HepG2 (cell line): ENCODE results near the gene SNAPIN. TPM values are rescaled to one million over a fixed set of nuclear protein-coding genes. Genes with fewer than 3 reads are reported as not detected.
A peak's percentile ranks its signal among the peaks of the same experiment; 100 is the strongest.

Experiments
- EP300 ChIP-seq, 3 experiments: sonication (generic) in 1 of 3; formaldehyde crosslinking in 1 of 3; IDR thresholded peaks; 2 replicates each; pipeline versions ENCODE4 v1.5.1 to v1.6.1; 2011 to 2020; ENCODE audit warnings: low read depth in 2 of 3, low read length in 2 of 3, borderline replicate concordance in 1 of 3, improper control_type of control experiment in 1 of 3, mild to moderate bottlenecking in 1 of 3, missing genetic modification reagents in 1 of 3, moderate library complexity in 1 of 3
- ETV5 ChIP-seq: IDR thresholded peaks from 2 replicates; pipeline ENCODE4 v1.6.1; 2018; ENCODE audit warnings: missing biosample characterization, missing genetic modification reagents, inconsistent platforms, borderline replicate concordance
- FOXJ3 ChIP-seq: sonication (generic); formaldehyde crosslinking; IDR thresholded peaks from 2 replicates; pipeline ENCODE4 v1.4.0; 2020; ENCODE audit warnings: missing genetic modification reagents, mild to moderate bottlenecking, borderline replicate concordance
- FOXM1 ChIP-seq: sonication (generic); formaldehyde crosslinking; IDR thresholded peaks from 2 replicates; pipeline ENCODE4 v1.5.0; 2020; ENCODE audit warnings: missing genetic modification reagents
- HNRNPLL ChIP-seq: fragments of 200-400 bp; formaldehyde crosslinking; IDR thresholded peaks from 2 replicates; pipeline ENCODE4 v1.6.1; 2017; ENCODE audit warnings: mild to moderate bottlenecking, low read depth, low read length; ENCODE audit not compliant: poor library complexity, severe bottlenecking
- IRF1 ChIP-seq: sonication (generic); formaldehyde crosslinking; IDR thresholded peaks from 2 replicates; pipeline ENCODE4 v1.4.0; 2020; ENCODE audit warnings: low read depth, mild to moderate bottlenecking, missing genetic modification reagents
- JUND ChIP-seq: sonication (generic); formaldehyde crosslinking; IDR thresholded peaks from 2 replicates; pipeline ENCODE4 v1.8.0; 2022; ENCODE audit warnings: mild to moderate bottlenecking, missing genetic modification reagents
- NCOR1 ChIP-seq: fragments of 200-600 bp; sonication (generic); IDR thresholded peaks from 2 replicates; pipeline ENCODE4 v1.7.0; 2017; ENCODE audit warnings: antibody characterized with exemption, low read length, borderline replicate concordance
- NFKBIZ ChIP-seq: IDR thresholded peaks from 2 replicates; pipeline ENCODE4 v1.6.1; 2018; ENCODE audit warnings: missing genetic modification reagents, missing compliant biosample characterization
- NR2F1 ChIP-seq, 2 experiments: fragments of 450-650 bp in 1 of 2; formaldehyde crosslinking in 1 of 2; IDR thresholded peaks; 2 replicates each; pipeline versions ENCODE4 v1.5.0 to v1.6.1; 2016 to 2020; ENCODE audit warnings: mild to moderate bottlenecking in 1 of 2, missing compliant biosample characterization in 1 of 2, missing genetic modification reagents in 1 of 2, moderate library complexity in 1 of 2
- PHF8 ChIP-seq: sonication (generic); formaldehyde crosslinking; IDR thresholded peaks from 2 replicates; pipeline ENCODE4 v1.5.0; 2020; ENCODE audit warnings: missing genetic modification reagents
- PLRG1 ChIP-seq: fragments of 450-650 bp; conservative IDR thresholded peaks from 2 replicates; pipeline ENCODE4 v1.6.1; 2016
- POLR2A ChIP-seq, 2 experiments: IDR thresholded peaks; 2 replicates each; pipeline ENCODE4 v1.6.1; 2011; ENCODE audit warnings: low read depth in 2 of 2, low read length in 2 of 2, mild to moderate bottlenecking in 1 of 2, moderate library complexity in 1 of 2; ENCODE audit not compliant: insufficient read depth in 1 of 2
- SMAD9 ChIP-seq: sonication (generic); formaldehyde crosslinking; IDR thresholded peaks from 2 replicates; pipeline ENCODE4 v1.5.1; 2020; ENCODE audit warnings: mild to moderate bottlenecking, missing genetic modification reagents
- SMARCC2 ChIP-seq: fragments of 450-650 bp; IDR thresholded peaks from 2 replicates; pipeline ENCODE4 v1.6.1; 2017; ENCODE audit warnings: antibody characterized with exemption, mild to moderate bottlenecking
- SUZ12 ChIP-seq: fragments of 150-350 bp; IDR thresholded peaks from 2 replicates; pipeline ENCODE4 v1.6.1; 2014; ENCODE audit warnings: low read depth, low read length
- TBX2 ChIP-seq: sonication (generic); formaldehyde crosslinking; IDR thresholded peaks from 2 replicates; pipeline ENCODE4 v1.5.0; 2020; ENCODE audit warnings: missing genetic modification reagents, mild to moderate bottlenecking, borderline replicate concordance
- ZFP62 ChIP-seq: sonication (generic); formaldehyde crosslinking; IDR thresholded peaks from 2 replicates; pipeline ENCODE4 v1.4.0; 2020; ENCODE audit warnings: missing genetic modification reagents
- ZMAT3 ChIP-seq: sonication (generic); formaldehyde crosslinking; conservative IDR thresholded peaks from 2 replicates; pipeline ENCODE4 v1.7.0; 2021; ENCODE audit warnings: missing genetic modification reagents
- ZNF121 ChIP-seq: sonication (generic); formaldehyde crosslinking; IDR thresholded peaks from 2 replicates; pipeline ENCODE4 v1.5.0; 2020; ENCODE audit warnings: mild to moderate bottlenecking, missing genetic modification reagents
- ZNF264 ChIP-seq: sonication (generic); formaldehyde crosslinking; IDR thresholded peaks from 2 replicates; pipeline ENCODE4 v1.4.0; 2020; ENCODE audit warnings: missing genetic modification reagents
- ZNF343 ChIP-seq: sonication (generic); formaldehyde crosslinking; IDR thresholded peaks from 2 replicates; pipeline ENCODE4 v1.4.0; 2020; ENCODE audit warnings: mild to moderate bottlenecking, missing genetic modification reagents
- ZNF383 ChIP-seq: sonication (generic); formaldehyde crosslinking; IDR thresholded peaks from 2 replicates; pipeline ENCODE4 v1.4.0; 2020; ENCODE audit warnings: missing genetic modification reagents, mild to moderate bottlenecking, borderline replicate concordance
- ZNF547 ChIP-seq: sonication (generic); formaldehyde crosslinking; IDR thresholded peaks from 2 replicates; pipeline ENCODE4 v1.5.1; 2020; ENCODE audit warnings: mild to moderate bottlenecking, missing genetic modification reagents
- ZNF614 ChIP-seq: IDR thresholded peaks from 2 replicates; pipeline ENCODE4 v1.6.1; 2018; ENCODE audit warnings: missing biosample characterization, missing genetic modification reagents, inconsistent platforms, borderline replicate concordance
- ZNF672 ChIP-seq: sonication (generic); formaldehyde crosslinking; IDR thresholded peaks from 2 replicates; pipeline ENCODE4 v1.8.1; 2022; ENCODE audit warnings: missing genetic modification reagents
- ZNF740 ChIP-seq: sonication (generic); formaldehyde crosslinking; IDR thresholded peaks from 2 replicates; pipeline ENCODE4 v1.4.0; 2020; ENCODE audit warnings: missing genetic modification reagents
- ZNF749 ChIP-seq: sonication (generic); formaldehyde crosslinking; IDR thresholded peaks from 2 replicates; pipeline ENCODE4 v1.8.0; 2022; ENCODE audit warnings: mild to moderate bottlenecking, missing genetic modification reagents, moderate library complexity, borderline replicate concordance
- ZNF781 ChIP-seq: sonication (generic); formaldehyde crosslinking; IDR thresholded peaks from 2 replicates; pipeline ENCODE4 v1.5.1; 2020; ENCODE audit warnings: borderline replicate concordance, mild to moderate bottlenecking, missing genetic modification reagents; ENCODE audit errors: not compliant biosample characterization
- polyA plus RNA-seq, 8 experiments: library from polyadenylated mRNA; depleted of rRNA in 3 of 8; stranded (reverse) in 7 of 8; unstranded in 1 of 8; fragments of >200 nt; fragmentation: Illumina TruSeq in 4 of 8; extraction: Trizol in 4 of 8; gene quantifications; 2 replicates each; pipeline versions ENCODE4 v1.2.1 to v1.2.3, GENCODE V29; 2011 to 2016; ENCODE audit warnings: low read depth in 4 of 8, missing spikeins in 1 of 8, mixed read lengths in 1 of 8; ENCODE audit not compliant: insufficient read depth in 1 of 8
- total RNA-seq, 5 experiments: library from RNA; depleted of rRNA; stranded (reverse); fragments of >200 nt; fragmentation: Illumina TruSeq; extraction: Trizol; gene quantifications; 2 replicates each; pipeline ENCODE4 v1.2.3, GENCODE V29; 2016; ENCODE audit warnings: low read depth in 1 of 5

The SNAPIN gene
- total and polyA plus RNA-seq, 2 of the 13 experiments (the other 11 are each of a cell fraction or from before 2014, with no cell fraction given): 23.9 to 25.7 TPM

GRCh38 chr1:153631047-153632022, 27.2 kb upstream of the SNAPIN start (continued):
- TF ChIP-seq FOXM1 (CRISPR knock-in tag) (no peak), IRF1 (no peak), ZNF264 (CRISPR knock-in tag) (no peak), NFKBIZ (CRISPR knock-in tag) (no peak), PLRG1 (no peak), ZNF547 (CRISPR knock-in tag) (no peak), ZNF121 (no peak), ZNF383 (no peak), ZNF672 (no peak), ZNF614 (CRISPR knock-in tag) (no peak), ETV5 (CRISPR knock-in tag) (no peak), SMAD9 (CRISPR knock-in tag) (no peak), POLR2A (IDR thresholded peaks at IDR 0.05; ENCODE audit: insufficient read depth in 1 of 2, low read depth in 2 of 2, low read length in 2 of 2) (0 out of 4 replicates have a peak, but pooled peaks of 1 of the 2 experiments have one; percentile 23), ZFP62 (CRISPR knock-in tag) (no peak), ZNF781 (no peak), ZNF740 (CRISPR knock-in tag) (no peak), HNRNPLL (no peak), ZNF343 (CRISPR knock-in tag) (no peak), NCOR1 (peak; percentile 80; the same call in 1 of the 2 replicates), FOXJ3 (no peak), ZNF749 (CRISPR knock-in tag) (no peak), NR2F1 (CRISPR knock-in tag; IDR thresholded peaks at IDR 0.05) (no peak), SUZ12 (no peak), TBX2 (CRISPR knock-in tag) (no peak), ZMAT3 (CRISPR knock-in tag) (no peak), PHF8 (no peak), JUND (no peak), EP300 (IDR thresholded peaks at IDR 0.05; ENCODE audit: low read depth in 2 of 2, low read length in 2 of 2) (peak in 1 of 2 experiments; percentile 48; a peak in 1 of 4 replicates), EP300 (CRISPR knock-in tag; IDR thresholded peaks at IDR 0.05; ENCODE audit: borderline replicate concordance) (no peak), SMARCC2 (no peak)
